HL-60 (cell line): ENCODE data around the gene NUTM2F.
"Not testable (repeated sequence)": the region's sequence is repeated elsewhere in the genome, so short reads cannot be mapped to it uniquely, and the experiment has no call there.

Experiments used
- DNase-seq, 2 experiments: peaks; one replicate each; pipeline ENCODE4 v3.0.0-alpha.2; 2010 to 2020; ENCODE audit warnings: low read depth in 1 of 2, low spot score in 1 of 2
- H3K27ac ChIP-seq: fragments of 250-450 bp; sonication (Bioruptor Pico); replicated peaks from 2 replicates; pipeline ENCODE4 v1.5.1; 2020; ENCODE audit warnings: mild to moderate bottlenecking, moderate library complexity
- H3K27me3 ChIP-seq: fragments of 250-450 bp; sonication (Bioruptor Pico); 2 replicates; pipeline ENCODE4 v1.5.1; 2021; ENCODE audit warnings: mild to moderate bottlenecking, moderate library complexity; ENCODE audit not compliant: insufficient read depth, poor library complexity, severe bottlenecking
- H3K4me3 ChIP-seq: replicated peaks from 2 replicates; pipeline ENCODE4 v1.5.1; 2011; ENCODE audit warnings: mild to moderate bottlenecking, control low read depth, low read length; ENCODE audit not compliant: insufficient read depth
- GABPA ChIP-seq: IDR thresholded peaks from 2 replicates; pipeline ENCODE4 v1.6.1; 2012; ENCODE audit warnings: low read depth
- POLR2AphosphoS5 ChIP-seq: IDR thresholded peaks from 2 replicates; pipeline ENCODE4 v1.6.1; 2012; ENCODE audit warnings: low read depth
- REST ChIP-seq: IDR thresholded peaks from 2 replicates; pipeline ENCODE4 v1.6.1; 2012; ENCODE audit warnings: low read depth; ENCODE audit not compliant: insufficient replicate concordance
- SPI1 ChIP-seq: IDR thresholded peaks from 2 replicates; pipeline ENCODE4 v1.6.1; 2012; ENCODE audit warnings: low read depth, mild to moderate bottlenecking, borderline replicate concordance
- TF ChIP-seq, protein P1 (sequence below): IDR thresholded peaks from one replicate; pipeline ENCODE4 v1.5.1; 2011; ENCODE audit warnings: low read length, control low read depth, inconsistent platforms; ENCODE audit not compliant: insufficient read depth

The NUTM2F gene

GRCh38 chr9:94336445-94336844, 8.0 kb upstream of the NUTM2F start:
- H3K4me3 ChIP-seq, H3K27me3 ChIP-seq, H3K27ac ChIP-seq, DNase-seq: not testable (repeated sequence)

DNA sequence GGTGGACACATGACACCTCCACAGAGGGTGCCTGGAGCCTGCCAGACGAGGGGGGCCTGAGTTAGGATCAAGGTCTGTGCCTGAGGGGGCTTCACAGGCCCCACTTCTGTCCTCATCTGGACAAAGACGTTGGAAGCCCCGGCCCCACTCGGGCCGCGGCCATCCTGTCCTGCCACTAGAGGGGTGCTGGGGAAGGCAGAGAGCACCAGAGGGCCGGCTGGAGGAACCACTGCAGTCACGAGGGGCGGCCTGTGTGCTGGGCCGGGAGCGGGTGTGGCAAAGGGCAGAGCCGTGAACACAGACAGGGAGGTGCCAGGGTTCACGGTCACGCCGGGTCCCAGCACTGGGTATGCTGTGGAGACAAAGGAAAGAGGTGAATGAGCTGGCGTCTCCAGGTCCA, 2.9 kb downstream of the NUTM2F start:
- not testable (repeated sequence) for H3K27ac ChIP-seq, H3K27me3 ChIP-seq, H3K4me3 ChIP-seq, DNase-seq

DNA sequence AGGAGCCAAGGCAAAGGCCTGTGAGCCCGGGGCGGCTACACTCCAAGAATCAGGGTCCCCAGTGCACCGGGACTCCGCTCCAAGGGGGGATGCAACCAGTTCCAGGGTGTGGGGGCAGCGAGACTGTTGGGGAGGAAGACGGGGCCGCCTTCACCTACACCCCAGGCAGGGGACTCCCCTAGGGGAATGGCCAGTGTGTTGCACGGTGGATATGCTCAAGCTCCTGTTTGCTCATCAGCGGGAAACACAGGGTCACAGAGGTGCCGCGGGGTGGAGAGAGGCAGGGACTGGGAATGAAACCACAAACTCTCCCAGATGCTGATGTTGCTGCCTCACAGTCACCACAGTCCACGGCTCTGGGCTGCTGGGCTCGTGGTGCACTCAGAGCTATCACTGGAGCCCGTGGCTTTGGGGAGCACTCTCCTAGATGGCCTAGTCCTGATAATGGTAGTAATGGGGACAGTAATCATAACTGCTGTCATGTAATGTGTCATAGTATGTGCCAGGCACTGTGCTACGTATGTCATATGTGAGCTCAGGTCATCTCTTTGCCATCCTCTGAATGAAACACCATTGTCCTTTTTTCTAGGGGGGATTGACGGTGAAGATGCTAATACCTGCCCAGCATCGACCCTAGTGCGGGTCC, 5.2 kb downstream of the NUTM2F start:
- H3K27me3 ChIP-seq, H3K27ac ChIP-seq, H3K4me3 ChIP-seq, DNase-seq: not testable (repeated sequence)

GRCh38 chr9:94322342-94322940, 6.0 kb downstream of the NUTM2F start:
- DNase-seq, H3K27me3 ChIP-seq, H3K4me3 ChIP-seq, H3K27ac ChIP-seq: not testable (repeated sequence)

DNA sequence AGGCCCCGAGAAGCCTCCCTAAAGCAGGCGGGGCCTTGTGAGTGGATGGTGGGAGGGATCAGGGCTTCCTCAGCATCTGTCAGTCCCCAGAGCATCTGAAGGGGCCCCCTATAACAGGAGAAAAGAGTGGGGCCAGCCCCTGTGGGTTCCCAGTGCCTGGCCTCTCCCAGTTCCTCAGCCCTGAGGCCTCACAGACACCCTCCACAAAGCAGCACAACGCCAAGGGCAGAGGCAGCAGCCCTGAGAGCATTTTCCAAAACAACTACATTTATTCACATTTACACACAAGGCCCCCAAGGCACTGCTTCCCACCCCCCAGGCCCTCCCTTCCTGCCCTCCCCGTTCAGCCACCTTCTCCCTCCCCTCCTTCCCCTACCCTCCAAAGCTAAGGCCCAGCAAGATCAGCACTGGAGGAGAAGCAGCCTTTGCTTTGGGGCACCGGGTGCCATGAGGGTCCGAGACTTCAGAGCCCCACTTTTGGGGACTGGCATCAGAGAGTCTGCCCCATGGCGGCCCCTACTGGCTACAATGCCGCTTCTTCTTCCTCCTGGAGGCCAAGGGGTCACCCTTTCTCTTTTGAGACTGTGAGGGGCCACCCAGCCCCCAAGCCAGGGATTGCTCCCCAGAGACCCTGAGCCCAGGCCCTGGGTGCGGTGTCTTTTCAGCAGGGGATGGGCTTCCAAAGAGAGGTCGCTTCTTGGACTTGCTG, 10.3 kb downstream of the NUTM2F start:
- not testable (repeated sequence) for H3K27me3 ChIP-seq, H3K27ac ChIP-seq, DNase-seq, H3K4me3 ChIP-seq

- H3K4me3 ChIP-seq, H3K27me3 ChIP-seq, DNase-seq, H3K27ac ChIP-seq: not testable (repeated sequence)
These were observed 12.2 kb downstream of the NUTM2F start for GRCh38 chr9:94316236-94316635.

- not testable (repeated sequence) for H3K4me3 ChIP-seq, DNase-seq
These were observed 13.1 kb downstream of the NUTM2F start for GRCh38 chr9:94315034-94315984.

DNA sequence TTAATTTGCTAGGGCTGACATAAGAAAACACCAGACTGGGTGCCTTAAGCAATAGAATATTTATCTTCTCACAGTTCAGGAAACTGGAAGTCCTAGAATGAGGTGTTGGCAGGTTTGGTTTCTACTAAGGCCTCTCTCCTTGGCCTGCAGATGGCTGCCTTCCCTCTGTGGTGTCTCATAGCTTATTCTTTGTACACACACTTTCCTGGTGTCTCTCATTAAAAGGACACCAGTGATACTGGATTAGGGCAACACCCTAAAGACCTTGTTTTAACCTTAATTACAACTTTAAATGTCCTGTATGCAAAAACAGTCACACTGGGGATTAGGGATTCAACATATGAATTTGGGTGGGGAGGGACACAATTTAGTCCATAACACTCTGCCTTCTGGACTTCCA, 25.1 kb downstream of the NUTM2F start:
- no peak for DNase-seq
- Histone ChIP-seq H3K27ac (no peak overlapping the region), H3K27me3 (no peaks in the 10 kb centered on the region), H3K4me3 (no peak overlapping the region)
- TF ChIP-seq, protein P1, sequence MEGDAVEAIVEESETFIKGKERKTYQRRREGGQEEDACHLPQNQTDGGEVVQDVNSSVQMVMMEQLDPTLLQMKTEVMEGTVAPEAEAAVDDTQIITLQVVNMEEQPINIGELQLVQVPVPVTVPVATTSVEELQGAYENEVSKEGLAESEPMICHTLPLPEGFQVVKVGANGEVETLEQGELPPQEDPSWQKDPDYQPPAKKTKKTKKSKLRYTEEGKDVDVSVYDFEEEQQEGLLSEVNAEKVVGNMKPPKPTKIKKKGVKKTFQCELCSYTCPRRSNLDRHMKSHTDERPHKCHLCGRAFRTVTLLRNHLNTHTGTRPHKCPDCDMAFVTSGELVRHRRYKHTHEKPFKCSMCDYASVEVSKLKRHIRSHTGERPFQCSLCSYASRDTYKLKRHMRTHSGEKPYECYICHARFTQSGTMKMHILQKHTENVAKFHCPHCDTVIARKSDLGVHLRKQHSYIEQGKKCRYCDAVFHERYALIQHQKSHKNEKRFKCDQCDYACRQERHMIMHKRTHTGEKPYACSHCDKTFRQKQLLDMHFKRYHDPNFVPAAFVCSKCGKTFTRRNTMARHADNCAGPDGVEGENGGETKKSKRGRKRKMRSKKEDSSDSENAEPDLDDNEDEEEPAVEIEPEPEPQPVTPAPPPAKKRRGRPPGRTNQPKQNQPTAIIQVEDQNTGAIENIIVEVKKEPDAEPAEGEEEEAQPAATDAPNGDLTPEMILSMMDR: no peak
- TF ChIP-seq REST (no peak), GABPA (no peak), SPI1 (no peak), POLR2AphosphoS5 (no peak)

More at GRCh38 chr9:94315034-94315984, 13.1 kb downstream of the NUTM2F start:
- not testable (repeated sequence) for H3K27ac ChIP-seq, H3K27me3 ChIP-seq
